OCI-LY1 (cell line): ENCODE data around the gene EPOP.

ENCODE experiments used
- H2AFZ ChIP-seq: fragments of 200-600 bp; sonication (generic), shearing (Covaris generic); 2 replicates; pipeline ENCODE4 v1.6.0; 2014; ENCODE audit warnings: antibody characterized with exemption, mild to moderate bottlenecking, low read length
- H3F3A ChIP-seq: fragments of 200-600 bp; sonication (generic), shearing (Covaris generic); 2 replicates; pipeline ENCODE4 v1.6.0; 2014; ENCODE audit warnings: mild to moderate bottlenecking, antibody characterized with exemption, low read length, moderate library complexity; ENCODE audit not compliant: insufficient read depth
- H3K27ac ChIP-seq: fragments of 200-600 bp; sonication (generic); 2 replicates; pipeline ENCODE4 v1.5.1; 2014; ENCODE audit warnings: low read length, mixed run types, mild to moderate bottlenecking, low read depth; ENCODE audit not compliant: poor library complexity, severe bottlenecking
- H3K27me3 ChIP-seq: fragments of 200-600 bp; sonication (generic); 2 replicates; pipeline ENCODE4 v1.6.0; 2014; ENCODE audit warnings: antibody characterized with exemption, mild to moderate bottlenecking, low read length, moderate library complexity; ENCODE audit not compliant: insufficient read depth
- H3K36me3 ChIP-seq: fragments of 200-600 bp; sonication (generic); 2 replicates; pipeline ENCODE4 v1.6.1; 2014; ENCODE audit warnings: mild to moderate bottlenecking, antibody characterized with exemption, low read length, moderate library complexity, mixed read lengths; ENCODE audit not compliant: insufficient read depth
- H3K4me1 ChIP-seq: fragments of 200-600 bp; sonication (generic); 2 replicates; pipeline ENCODE4 v1.5.1; 2014; ENCODE audit warnings: mild to moderate bottlenecking, low read length, moderate library complexity; ENCODE audit not compliant: insufficient read depth, severe bottlenecking
- H3K4me2 ChIP-seq: fragments of 200-600 bp; sonication (generic), shearing (Covaris generic); 2 replicates; pipeline ENCODE4 v1.6.1; 2014; ENCODE audit warnings: low read length
- H3K4me3 ChIP-seq: fragments of 200-600 bp; sonication (generic); 2 replicates; pipeline ENCODE4 v1.5.1; 2014; ENCODE audit warnings: low read length, low read depth, mild to moderate bottlenecking, mixed read lengths; ENCODE audit not compliant: poor library complexity, severe bottlenecking
- H3K79me2 ChIP-seq: fragments of 200-600 bp; shearing (Covaris generic); 2 replicates; pipeline ENCODE4 v1.6.1; 2016; ENCODE audit warnings: mixed run types, low read length, mixed read lengths; ENCODE audit not compliant: insufficient read depth
- H3K9ac ChIP-seq: fragments of 200-600 bp; sonication (generic), shearing (Covaris generic); 2 replicates; pipeline ENCODE4 v1.6.1; 2014; ENCODE audit warnings: mild to moderate bottlenecking, low read length, mixed read lengths
- H3K9me2 ChIP-seq: fragments of 200-600 bp; sonication (generic), shearing (Covaris generic); 2 replicates; pipeline ENCODE4 v1.6.1; 2014; ENCODE audit warnings: low read depth, mild to moderate bottlenecking, low read length, mixed read lengths
- H3K9me3 ChIP-seq: fragments of 200-600 bp; shearing (Covaris generic); 2 replicates; pipeline ENCODE4 v1.6.1; 2014; ENCODE audit warnings: low read length, mixed read lengths
- H4K20me1 ChIP-seq: fragments of 200-600 bp; sonication (generic), shearing (Covaris generic); 2 replicates; pipeline ENCODE4 v1.6.0; 2016; ENCODE audit warnings: mild to moderate bottlenecking, low read length; ENCODE audit not compliant: insufficient read depth
- CTCF ChIP-seq: fragments of 200-600 bp; sonication (generic), shearing (Covaris generic); IDR thresholded peaks from 2 replicates; pipeline ENCODE4 v1.5.1; 2017; ENCODE audit warnings: mild to moderate bottlenecking, antibody characterized with exemption, low read length, moderate library complexity, mixed read lengths
- EZH2 ChIP-seq: fragments of 200-600 bp; sonication (generic), shearing (Covaris generic); IDR thresholded peaks from 2 replicates; pipeline ENCODE4 v1.8.0; 2017; ENCODE audit warnings: borderline replicate concordance, mixed run types, mild to moderate bottlenecking, antibody characterized with exemption, low read length, moderate library complexity, mixed read lengths

EPOP gene

GRCh38 chr17:38710604-38710962, 35.8 kb upstream of the EPOP start:
- no peaks in the 10 kb centered on the region for H4K20me1 ChIP-seq
- no peaks in the 10 kb centered on the region for H3K9me2 ChIP-seq
- no peak overlapping the region for H3K9ac ChIP-seq
- 0 out of 2 replicates have a peak, but pooled peaks cover 4% of the 10 kb centered on the region for H3K79me2 ChIP-seq
- no peak overlapping the region for H2AFZ ChIP-seq
- no peaks in the 10 kb centered on the region for H3K9me3 ChIP-seq
- TF ChIP-seq CTCF (no peak), EZH2 (no peak)
- no peaks in the 10 kb centered on the region for H3F3A ChIP-seq
- no peaks in the 10 kb centered on the region for H3K27me3 ChIP-seq
- no peak overlapping the region for H3K4me2 ChIP-seq
- H3K4me3 ChIP-seq: no peak overlapping the region
- H3K27ac ChIP-seq: no peak overlapping the region
- H3K36me3 ChIP-seq: peaks cover 71% of the 10 kb centered on the region
- H3K4me1 ChIP-seq: peaks cover 14% of the 10 kb centered on the region

GRCh38 chr17:38709864-38710603, 35.3 kb upstream of the EPOP start:
- Histone ChIP-seq H3K36me3 (peaks cover 66% of the 10 kb centered on the region), H3K9ac (no peak overlapping the region), H3K4me1 (peaks cover 14% of the 10 kb centered on the region), H3F3A (no peaks in the 10 kb centered on the region), H3K27me3 (no peaks in the 10 kb centered on the region), H4K20me1 (no peaks in the 10 kb centered on the region), H3K4me3 (no peak overlapping the region), H2AFZ (no peak overlapping the region), H3K9me2 (no peaks in the 10 kb centered on the region), H3K27ac (no peak overlapping the region), H3K79me2 (0 out of 2 replicates have a peak, but pooled peaks cover 4% of the 10 kb centered on the region), H3K9me3 (no peaks in the 10 kb centered on the region), H3K4me2 (no peak overlapping the region)
- TF ChIP-seq CTCF (no peak), EZH2 (no peak)

DNA sequence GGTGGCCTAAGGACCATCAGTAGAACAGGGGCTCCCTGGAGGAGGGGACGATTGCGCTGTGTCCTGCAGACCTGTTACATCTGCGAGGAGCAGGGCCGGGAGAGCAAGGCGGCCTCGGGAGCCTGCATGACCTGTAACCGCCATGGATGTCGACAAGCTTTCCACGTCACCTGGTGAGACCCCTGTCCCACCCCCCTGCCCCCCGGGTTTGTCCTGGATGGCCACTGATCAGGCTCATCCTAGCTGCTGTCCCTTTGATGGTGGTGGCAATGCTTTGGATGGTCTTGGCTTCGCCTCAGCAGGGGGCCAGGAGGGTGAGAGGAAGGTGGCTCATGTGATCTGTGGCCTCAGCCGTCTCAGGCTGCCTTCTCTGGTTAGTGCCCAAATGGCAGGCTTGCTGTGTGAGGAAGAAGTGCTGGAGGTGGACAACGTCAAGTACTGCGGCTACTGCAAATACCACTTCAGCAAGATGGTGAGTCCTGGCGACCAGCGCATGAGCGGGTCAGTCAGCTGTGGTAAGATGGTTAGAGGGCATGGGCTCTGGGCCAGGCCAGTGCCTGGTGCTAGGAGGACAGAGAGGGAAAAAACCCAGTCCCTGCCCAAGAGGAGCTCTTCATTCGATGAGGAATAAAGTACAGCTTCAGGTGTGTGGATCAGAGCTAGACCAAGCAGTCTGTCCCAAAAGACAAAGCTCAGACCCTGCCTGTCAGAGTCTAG, 34.5 kb upstream of the EPOP start:
- Histone ChIP-seq H3K36me3 (peaks cover 59% of the 10 kb centered on the region), H3F3A (no peaks in the 10 kb centered on the region), H3K79me2 (0 out of 2 replicates have a peak, but pooled peaks cover 4% of the 10 kb centered on the region), H3K27ac (no peak overlapping the region), H3K4me1 (peaks cover 16% of the 10 kb centered on the region), H3K9ac (no peak overlapping the region), H3K9me2 (no peaks in the 10 kb centered on the region), H3K4me2 (no peak overlapping the region), H3K27me3 (no peaks in the 10 kb centered on the region), H3K9me3 (no peaks in the 10 kb centered on the region), H3K4me3 (no peak overlapping the region), H2AFZ (no peak overlapping the region), H4K20me1 (no peaks in the 10 kb centered on the region)
- TF ChIP-seq CTCF: no peak
- no peak for TF ChIP-seq EZH2
